ENCODE measurements around the gene PPHLN1. TPM values are rescaled to one million over a fixed set of nuclear protein-coding genes. Genes with fewer than 3 reads are reported as not detected.

Gene PPHLN1
- total and polyA plus RNA-seq, 2 of the 8 experiments (the other 6 are each of a cell fraction or from before 2014, with no cell fraction given): 34.3 to 71.6 TPM

GRCh38 chr12:42402821-42403411 lies 76.9 kb downstream of the PPHLN1 start:
- no peak for DNase-seq (ENCODE audit: low read depth in 1 of 2, low spot score in 2 of 2)
- Histone ChIP-seq H4K8ac (ENCODE audit: extremely low read depth, insufficient read depth, low read length) (no peak overlapping the region), H3K36me3 (ENCODE audit: control insufficient read depth in 2 of 4, insufficient read depth in 4 of 4, low read length in 3 of 4) (peaks cover 0 to 16% (median 7%) of the 10 kb centered on the region in 4 experiments; a peak in 5 of 8 replicates)
- TF ChIP-seq HDAC6 (IDR thresholded peaks at IDR 0.05; ENCODE audit: low read depth, low read length) (no peak), KDM1A (IDR thresholded peaks at IDR 0.05; ENCODE audit: borderline replicate concordance, low read length) (no peak), GABPA (IDR thresholded peaks at IDR 0.05; ENCODE audit: borderline replicate concordance, insufficient read depth, low read length) (no peak), ATF2 (IDR thresholded peaks at IDR 0.05; ENCODE audit: low read length) (no peak), USF2 (IDR thresholded peaks at IDR 0.05; ENCODE audit: low read length) (no peak), PHF8 (conservative IDR thresholded peaks at IDR 0.05; ENCODE audit: low read depth, low read length) (no peak), BCL11A (IDR thresholded peaks at IDR 0.05; ENCODE audit: low read depth in 2 of 2, low read length in 2 of 2) (no peak), FOSL1 (IDR thresholded peaks at IDR 0.05; ENCODE audit: insufficient read depth, low read depth, low read length) (no peak), RBBP5 (IDR thresholded peaks at IDR 0.05; ENCODE audit: borderline replicate concordance, low read depth, low read length) (no peak), JUN (IDR thresholded peaks at IDR 0.05; ENCODE audit: low read depth, low read length) (no peak), TEAD4 (IDR thresholded peaks at IDR 0.05; ENCODE audit: low read depth, low read length) (no peak), POLR2A (IDR thresholded peaks at IDR 0.05; ENCODE audit: control extremely low read depth in 1 of 2, low read depth in 2 of 2, low read length in 2 of 2) (no peak)

More at GRCh38 chr12:42402821-42403411, 76.9 kb downstream of the PPHLN1 start:
- no peaks in the 10 kb centered on the region for H3K27me3 ChIP-seq (replicated peaks in 1 of 4; ENCODE audit: control insufficient read depth in 3 of 4, extremely low read depth in 1 of 4, insufficient read depth in 3 of 4, low read length in 3 of 4)
- H3K14ac ChIP-seq (ENCODE audit: insufficient read length): no peak overlapping the region
- H2AK5ac ChIP-seq (ENCODE audit: low read depth, low read length): no peak overlapping the region
- H2BK120ac ChIP-seq (replicated peaks; ENCODE audit: low read depth, low read length): no peak overlapping the region
- CTCF ChIA-PET (ENCODE audit: partially characterized antibody): interaction anchor here (1.2 to 1.3 kb wide), 2 partner anchors 9 to 11 kb away, joined by 3 to 4 read pairs; no protein-coding TSS in a partner anchor
- no peak overlapping the region for H4K5ac ChIP-seq (ENCODE audit: insufficient read length, low read depth, low read length)
- H3K9me3 ChIP-seq (ENCODE audit: insufficient read depth in 2 of 2, low read depth in 1 of 2, low read length in 1 of 2): peaks cover 0 to 3% of the 10 kb centered on the region in 2 experiments; a peak in 1 of 4 replicates
- no peak overlapping the region for H2BK20ac ChIP-seq (ENCODE audit: low read length)
- no peak overlapping the region for H3K23ac ChIP-seq (ENCODE audit: insufficient read length)
- H2AFZ ChIP-seq (ENCODE audit: low read length): no peak overlapping the region
- H2BK5ac ChIP-seq (ENCODE audit: low read depth, low read length): no peak overlapping the region
- POLR2A ChIA-PET (ENCODE audit: partially characterized antibody): no interaction called here
- H3K56ac ChIP-seq (replicated peaks; ENCODE audit: insufficient read length, low read depth, low read length): no peak overlapping the region
- H2BK12ac ChIP-seq (ENCODE audit: low read depth, low read length): no peak overlapping the region
- H3K9ac ChIP-seq (replicated peaks in 1 of 4; ENCODE audit: extremely low read depth in 1 of 4, low read depth in 3 of 4, low read length in 3 of 4): no peak overlapping the region
- no peak overlapping the region for H3K18ac ChIP-seq (ENCODE audit: extremely low read depth, low read length)
- H3K4me1 ChIP-seq (replicated peaks in 1 of 4; ENCODE audit: control insufficient read depth in 3 of 4, insufficient read depth in 4 of 4, low read length in 3 of 4): no peaks in the 10 kb centered on the region
- FAIRE-seq: peak; percentile 13
- H4K20me1 ChIP-seq (replicated peaks in 1 of 2; ENCODE audit: control insufficient read depth in 1 of 2, insufficient read depth in 2 of 2, low read length in 2 of 2): no peaks in the 10 kb centered on the region
- H3K4ac ChIP-seq (replicated peaks; ENCODE audit: insufficient read length, low read depth, low read length): no peak overlapping the region
- H3K27ac ChIP-seq (ENCODE audit: low read depth, low read length): no peak overlapping the region
- H3K4me3 ChIP-seq (ENCODE audit: extremely low read depth in 1 of 4, insufficient read depth in 2 of 4, low read depth in 3 of 4, low read length in 4 of 4): no peak overlapping the region
- H4K91ac ChIP-seq (replicated peaks; ENCODE audit: insufficient read length, low read length): no peak overlapping the region
- H3K23me2 ChIP-seq (ENCODE audit: low read depth, low read length): no peaks in the 10 kb centered on the region; the same call in 1 of the 2 replicates
- no peak overlapping the region for H3K4me2 ChIP-seq (ENCODE audit: insufficient read depth in 1 of 2, low read depth in 2 of 2, low read length in 2 of 2)
- no peaks in the 10 kb centered on the region for H3K79me1 ChIP-seq (ENCODE audit: low read depth, low read length)
- no peak overlapping the region for H2BK15ac ChIP-seq (ENCODE audit: low read length)
- H3K79me2 ChIP-seq (ENCODE audit: control insufficient read depth in 1 of 2, insufficient read depth in 2 of 2, low read length in 2 of 2): no peaks in the 10 kb centered on the region

All from H1 (cell line).